Fibroblast of skin of back (primary cell): ENCODE data around the gene PCSK1.
"Not testable (repeated sequence)": the region's sequence is repeated elsewhere in the genome, so short reads cannot be mapped to it uniquely, and the experiment has no call there.

Experiments
- DNase-seq: peaks from one replicate; pipeline ENCODE4 v3.0.0-alpha.2; 2013

PCSK1 gene

GRCh38 chr5:96370976-96371375 lies 62.1 kb downstream of the PCSK1 start:
- DNase-seq, result no peak

- not testable (repeated sequence) for DNase-seq
Measured at GRCh38 chr5:96367337-96367736, 65.7 kb downstream of the PCSK1 start.

- DNase-seq, result no peak
Measured at GRCh38 chr5:96354237-96354636, 78.8 kb downstream of the PCSK1 start.

- DNase-seq, result no peak
Measured at GRCh38 chr5:96353220-96353619, 79.8 kb downstream of the PCSK1 start.

GRCh38 chr5:96350678-96351077 lies 82.4 kb downstream of the PCSK1 start:
- no peak for DNase-seq

GRCh38 chr5:96348536-96348935 lies 84.5 kb downstream of the PCSK1 start:
- DNase-seq, result no peak

- peak; percentile 45 for DNase-seq
Measured at GRCh38 chr5:96347502-96348292, 85.4 kb downstream of the PCSK1 start.

GRCh38 chr5:96344678-96345577 lies 88.1 kb downstream of the PCSK1 start:
- peak; percentile 72 for DNase-seq

- no peak for DNase-seq
Measured at GRCh38 chr5:96343094-96343493, 90.0 kb downstream of the PCSK1 start.

- DNase-seq, result no peak
Measured at GRCh38 chr5:96342581-96342980, 90.5 kb downstream of the PCSK1 start.
